Transverse colon (tissue), 3 donors: ENCODE measurements around the gene ADGRL4.

Source experiments
- CTCF ChIP-seq, 5 experiments: fragments of 200-600 bp in 3 of 5; fragments of 450-650 bp in 2 of 5; sonication (generic) in 3 of 5; IDR thresholded peaks; 1 replicate in 2 of 5; 2 replicates in 3 of 5; pipeline ENCODE4 v1.5.1; 2016 to 2017; ENCODE audit warnings: antibody characterized with exemption in 5 of 5, inconsistent platforms in 3 of 5, mild to moderate bottlenecking in 2 of 5, moderate library complexity in 1 of 5
- POLR2A ChIP-seq: fragments of 450-650 bp; IDR thresholded peaks from one replicate; pipeline ENCODE4 v1.6.1; 2016; ENCODE audit warnings: antibody characterized with exemption, mild to moderate bottlenecking, moderate library complexity

GRCh38 chr1:79052829-79053449 lies 46.4 kb upstream of the ADGRL4 start:
- TF ChIP-seq CTCF (IDR thresholded peaks at IDR 0.05) = no peak
- TF ChIP-seq POLR2A = no peak
